HEK293T (cell line): ENCODE measurements around the gene SLX4IP.

Experiments used
- CTCF ChIA-PET: fragments of 350-600 bp; formaldehyde crosslinking; extraction: SDS; loops from one replicate; lab custom pipeline; 2021; ENCODE audit warnings: antibody characterized with exemption, inconsistent platforms; lab: Yijun Ruan, JAX
- POLR2A ChIA-PET: fragments of 350-600 bp; formaldehyde crosslinking; extraction: SDS; loops from one replicate; lab custom pipeline; 2020; ENCODE audit warnings: antibody characterized with exemption, inconsistent platforms; lab: Yijun Ruan, JAX
- DNase-seq: peaks from one replicate; pipeline ENCODE4 v3.0.0; 2012; ENCODE audit warnings: mixed read lengths; ENCODE audit errors: extremely low spot score
- ARNT ChIP-seq: fragments of 450-650 bp; IDR thresholded peaks from 2 replicates; pipeline ENCODE4 v1.6.1; 2017; ENCODE audit warnings: mild to moderate bottlenecking
- BHLHE40 ChIP-seq: fragments of 450-650 bp; IDR thresholded peaks from 2 replicates; pipeline ENCODE4 v1.6.1; 2016; ENCODE audit warnings: mild to moderate bottlenecking, moderate library complexity, borderline replicate concordance
- CTBP1 ChIP-seq: fragments of 450-650 bp; IDR thresholded peaks from 2 replicates; pipeline ENCODE4 v1.6.1; 2016; ENCODE audit warnings: borderline replicate concordance
- ELF4 ChIP-seq: fragments of 450-650 bp; IDR thresholded peaks from 2 replicates; pipeline ENCODE4 v1.6.1; 2017; ENCODE audit warnings: antibody characterized with exemption
- FOXA1 ChIP-seq: fragments of 450-650 bp; IDR thresholded peaks from 2 replicates; pipeline ENCODE4 v1.6.1; 2016; ENCODE audit warnings: mild to moderate bottlenecking
- FOXK2 ChIP-seq: fragments of 450-650 bp; IDR thresholded peaks from 2 replicates; pipeline ENCODE4 v1.6.1; 2016; ENCODE audit warnings: mild to moderate bottlenecking
- FOXM1 ChIP-seq: fragments of 450-650 bp; IDR thresholded peaks from 2 replicates; pipeline ENCODE4 v1.6.1; 2017; ENCODE audit warnings: mild to moderate bottlenecking, borderline replicate concordance
- HDGF ChIP-seq: fragments of 450-650 bp; IDR thresholded peaks from 2 replicates; pipeline ENCODE4 v1.6.1; 2017; ENCODE audit warnings: antibody characterized with exemption, borderline replicate concordance
- L3MBTL2 ChIP-seq: fragments of 450-650 bp; conservative IDR thresholded peaks from 2 replicates; pipeline ENCODE4 v1.6.1; 2016; ENCODE audit warnings: mild to moderate bottlenecking
- LEF1 ChIP-seq: fragments of 450-650 bp; IDR thresholded peaks from 2 replicates; pipeline ENCODE4 v1.6.1; 2017; ENCODE audit warnings: mild to moderate bottlenecking, borderline replicate concordance
- NFRKB ChIP-seq: fragments of 450-650 bp; IDR thresholded peaks from 2 replicates; pipeline ENCODE4 v1.6.1; 2016; ENCODE audit warnings: mild to moderate bottlenecking, moderate library complexity
- PKNOX1 ChIP-seq: fragments of 450-650 bp; IDR thresholded peaks from 2 replicates; pipeline ENCODE4 v1.6.1; 2016
- SP1 ChIP-seq: fragments of 450-650 bp; IDR thresholded peaks from 2 replicates; pipeline ENCODE4 v1.6.1; 2017
- SUZ12 ChIP-seq: fragments of 450-650 bp; IDR thresholded peaks from 2 replicates; pipeline ENCODE4 v1.6.1; 2016; ENCODE audit warnings: mild to moderate bottlenecking
- TARDBP ChIP-seq: fragments of 450-650 bp; IDR thresholded peaks from 2 replicates; pipeline ENCODE4 v1.6.1; 2016
- ZNF384 ChIP-seq: fragments of 450-650 bp; IDR thresholded peaks from 2 replicates; pipeline ENCODE4 v1.6.1; 2016

Gene SLX4IP

GRCh38 chr20:10474606-10475184, 39.6 kb downstream of the SLX4IP start:
- CTCF ChIA-PET = no interaction called here
- POLR2A ChIA-PET = no interaction called here
- TF ChIP-seq TARDBP (no peak), SP1 (no peak), CTBP1 (no peak), FOXM1 (no peak), ELF4 (no peak), PKNOX1 (no peak), SUZ12 (no peak), ARNT (no peak), ZNF384 (no peak), LEF1 (no peak), L3MBTL2 (no peak), HDGF (no peak), BHLHE40 (no peak), NFRKB (no peak), FOXA1 (no peak), FOXK2 (no peak)
- no peak for DNase-seq

GRCh38 chr20:10475225-10475624, 40.1 kb downstream of the SLX4IP start:
- no peak for TF ChIP-seq LEF1
- TF ChIP-seq NFRKB = no peak
- TF ChIP-seq ARNT = no peak
- TF ChIP-seq L3MBTL2 = no peak
- no peak for TF ChIP-seq FOXK2
- TF ChIP-seq FOXA1 = no peak
- ChIA-PET POLR2A (no interaction called here), CTCF (no interaction called here)
- DNase-seq = no peak

- ChIA-PET CTCF (interaction anchor here (0.8 kb wide), 1 partner anchor 1100 kb away, joined by 3 read pairs; no protein-coding TSS in a partner anchor), POLR2A (no interaction called here)
- TF ChIP-seq NFRKB = no peak
- no peak for TF ChIP-seq ARNT
- TF ChIP-seq HDGF = no peak
- TF ChIP-seq SP1 = no peak
- no peak for TF ChIP-seq ZNF384
- no peak for TF ChIP-seq FOXK2
- TF ChIP-seq FOXA1 = no peak
- no peak for TF ChIP-seq BHLHE40
- no peak for TF ChIP-seq TARDBP
- TF ChIP-seq CTBP1 = no peak
- TF ChIP-seq FOXM1 = no peak
- no peak for TF ChIP-seq PKNOX1
- no peak for TF ChIP-seq L3MBTL2
- no peak for TF ChIP-seq SUZ12
- TF ChIP-seq ELF4 = no peak
- no peak for TF ChIP-seq LEF1
- DNase-seq = no peak
Measured at GRCh38 chr20:10476319-10476724, 41.2 kb downstream of the SLX4IP start.

GRCh38 chr20:10478205-10478604, 43.1 kb downstream of the SLX4IP start:
- ChIA-PET POLR2A (no interaction called here), CTCF (interaction anchor here (0.8 kb wide), 1 partner anchor 299 kb away, joined by 3 read pairs; no protein-coding TSS in a partner anchor)
- no peak for DNase-seq
- no peak for TF ChIP-seq BHLHE40
- no peak for TF ChIP-seq PKNOX1
- no peak for TF ChIP-seq L3MBTL2
- TF ChIP-seq CTBP1 = no peak
- no peak for TF ChIP-seq NFRKB
- no peak for TF ChIP-seq TARDBP
- no peak for TF ChIP-seq FOXM1
- TF ChIP-seq ZNF384 = no peak
- TF ChIP-seq HDGF = no peak
- TF ChIP-seq FOXK2 = no peak
- TF ChIP-seq SP1 = no peak
- TF ChIP-seq SUZ12 = no peak
- TF ChIP-seq FOXA1 = no peak
- TF ChIP-seq ELF4 = no peak
- no peak for TF ChIP-seq LEF1
- no peak for TF ChIP-seq ARNT

- no peak for DNase-seq
- TF ChIP-seq CTBP1 (no peak), ELF4 (no peak), BHLHE40 (no peak), SUZ12 (no peak), SP1 (no peak), L3MBTL2 (no peak), LEF1 (no peak), FOXA1 (no peak)
- CTCF ChIA-PET = interaction anchor here (0.8 kb wide), 1 partner anchor 300 kb away, joined by 3 read pairs; no protein-coding TSS in a partner anchor
- POLR2A ChIA-PET = no interaction called here
Measured at GRCh38 chr20:10478930-10479329, 43.8 kb downstream of the SLX4IP start.

GRCh38 chr20:10481676-10482075, 46.6 kb downstream of the SLX4IP start:
- DNase-seq = no peak
- ChIA-PET CTCF (interaction anchor here (1.7 kb wide), 1 partner anchor 824 kb away, joined by 3 read pairs; no protein-coding TSS in a partner anchor), POLR2A (no interaction called here)
- TF ChIP-seq ARNT (no peak), FOXK2 (no peak), HDGF (no peak), TARDBP (no peak), LEF1 (no peak), ELF4 (no peak), ZNF384 (no peak), BHLHE40 (no peak), PKNOX1 (no peak), SUZ12 (no peak), FOXA1 (no peak), SP1 (no peak), NFRKB (no peak), CTBP1 (no peak), L3MBTL2 (no peak), FOXM1 (no peak)
